HS-27A (cell line): ENCODE measurements around the gene PTPRF.

Source experiments
- DNase-seq: peaks from one replicate; pipeline ENCODE4 v3.0.0-alpha.2; 2012; ENCODE audit warnings: low read depth, missing footprints

PTPRF gene

GRCh38 chr1:43608827-43609226, 78.1 kb downstream of the PTPRF start:
- no peak for DNase-seq

GRCh38 chr1:43610339-43610738, 79.7 kb downstream of the PTPRF start:
- DNase-seq = no peak

GRCh38 chr1:43611950-43612349, 81.3 kb downstream of the PTPRF start:
- DNase-seq = no peak

- no peak for DNase-seq
Measured at GRCh38 chr1:43612406-43612805, 81.7 kb downstream of the PTPRF start.

- DNase-seq = no peak
Measured at GRCh38 chr1:43613075-43613942, 82.6 kb downstream of the PTPRF start.

GRCh38 chr1:43614211-43614610, 83.5 kb downstream of the PTPRF start:
- no peak for DNase-seq

GRCh38 chr1:43614891-43615290, 84.2 kb downstream of the PTPRF start:
- no peak for DNase-seq

GRCh38 chr1:43616383-43616782, 85.7 kb downstream of the PTPRF start:
- DNase-seq = no peak

GRCh38 chr1:43617011-43617410, 86.3 kb downstream of the PTPRF start:
- no peak for DNase-seq

- DNase-seq = no peak
Measured at GRCh38 chr1:43617668-43618067, 87.0 kb downstream of the PTPRF start.

GRCh38 chr1:43618521-43619313, 88.0 kb downstream of the PTPRF start:
- DNase-seq = no peak

- no peak for DNase-seq
Measured at GRCh38 chr1:43619314-43619790, 88.7 kb downstream of the PTPRF start.

GRCh38 chr1:43619996-43620920, 89.6 kb downstream of the PTPRF start:
- no peak for DNase-seq

GRCh38 chr1:43620956-43621355, 90.3 kb downstream of the PTPRF start:
- DNase-seq = no peak

- DNase-seq = no peak
Measured at GRCh38 chr1:43621386-43621785, 90.7 kb downstream of the PTPRF start.

GRCh38 chr1:43621861-43622260, 91.2 kb downstream of the PTPRF start:
- no peak for DNase-seq

- DNase-seq = no peak
Measured at GRCh38 chr1:43622471-43622870, 91.8 kb downstream of the PTPRF start.

- no peak for DNase-seq
Measured at GRCh38 chr1:43622901-43623780, 92.5 kb downstream of the PTPRF start.

GRCh38 chr1:43625063-43625780, 94.5 kb downstream of the PTPRF start:
- no peak for DNase-seq

GRCh38 chr1:43632135-43632670, 101.5 kb downstream of the PTPRF start:
- no peak for DNase-seq
